A673 (cell line): ENCODE data around the gene RAP2C. TPM values are rescaled to one million over a fixed set of nuclear protein-coding genes. Genes with fewer than 3 reads are reported as not detected.

Experiments used
- BruUV-seq: library from RNA; stranded (reverse); fragments of 400-500 nt; replicated peaks from 2 replicates; lab custom pipeline; 2021; lab: Mats Ljungman, UMichigan
- CTCF ChIA-PET: fragments of 300-600 bp; sonication (Branson Sonifier 250); formaldehyde crosslinking; loops from one replicate; lab custom pipeline; 2022; ENCODE audit warnings: antibody characterized with exemption; lab: Charles Lee
- POLR2A ChIA-PET: fragments of 300-600 bp; sonication (Branson Sonifier 250); formaldehyde crosslinking; loops from one replicate; lab custom pipeline; 2022; ENCODE audit warnings: antibody characterized with exemption; ENCODE audit not compliant: low non-redundant PET; lab: Charles Lee
- DNase-seq: peaks from one replicate; pipeline ENCODE4 v3.0.0-alpha.2; 2015; ENCODE audit warnings: low spot score
- H3K27ac ChIP-seq: fragments of 200-600 bp; sonication (generic); 2 replicates; pipeline ENCODE4 v1.5.1; 2016; ENCODE audit warnings: mixed run types, low read depth, mild to moderate bottlenecking, mixed read lengths, antibody characterized with exemption, low read length; ENCODE audit not compliant: poor library complexity, severe bottlenecking
- H3K27me3 ChIP-seq: fragments of 200-600 bp; sonication (generic); replicated peaks from 2 replicates; pipeline ENCODE4 v1.6.1; 2017; ENCODE audit warnings: mixed run types, low read depth, mild to moderate bottlenecking, mixed read lengths, antibody characterized with exemption, low read length; ENCODE audit not compliant: insufficient read depth, poor library complexity
- H3K36me3 ChIP-seq: fragments of 200-600 bp; sonication (generic); 2 replicates; pipeline ENCODE4 v1.6.1; 2016; ENCODE audit warnings: mixed run types, mild to moderate bottlenecking, mixed read lengths, antibody characterized with exemption, low read length; ENCODE audit not compliant: insufficient read depth, poor library complexity, severe bottlenecking
- H3K4me1 ChIP-seq: fragments of 200-600 bp; sonication (generic); 2 replicates; pipeline ENCODE4 v1.6.1; 2017; ENCODE audit warnings: mixed run types, mild to moderate bottlenecking, mixed read lengths, antibody characterized with exemption, low read length; ENCODE audit not compliant: insufficient read depth, poor library complexity, severe bottlenecking
- H3K4me3 ChIP-seq: fragments of 200-600 bp; sonication (generic); 2 replicates; pipeline ENCODE4 v1.5.1; 2016; ENCODE audit warnings: low read depth, mixed run types, mild to moderate bottlenecking, mixed read lengths, low read length; ENCODE audit not compliant: poor library complexity, severe bottlenecking
- H3K9me3 ChIP-seq: fragments of 200-600 bp; sonication (generic); 2 replicates; pipeline ENCODE4 v1.6.1; 2016; ENCODE audit warnings: mixed run types, low read depth, mild to moderate bottlenecking, mixed read lengths, antibody characterized with exemption, low read length; ENCODE audit not compliant: poor library complexity, severe bottlenecking
- CTCF ChIP-seq: fragments of 300-800, 200-600 bp; sonication (generic); conservative IDR thresholded peaks from 2 replicates; pipeline ENCODE4 v1.5.1; 2017; ENCODE audit warnings: low read depth, mild to moderate bottlenecking, antibody characterized with exemption, low read length, moderate library complexity, mixed read lengths
- EZH2 ChIP-seq: fragments of 200-600 bp; sonication (generic); IDR thresholded peaks from 2 replicates; pipeline ENCODE4 v1.6.1; 2017; ENCODE audit warnings: borderline replicate concordance, low read depth, mild to moderate bottlenecking, mixed read lengths, antibody characterized with exemption, low read length; ENCODE audit not compliant: poor library complexity, severe bottlenecking
- intact Hi-C: fragments of 100-400 bp; cut with micrococcal nuclease; formaldehyde crosslinking; loops from one replicate; pipeline ENCODE4 v1.10.0; 2022; ENCODE audit not compliant: unreplicated experiment
- total RNA-seq: library from RNA; stranded (reverse); gene quantifications from 2 replicates; pipeline ENCODE4 v1.2.3, GENCODE V29; 2021

Gene RAP2C
- total RNA-seq, 1 experiment from 2014 or later: 21.4 TPM

GRCh38 chrX:132184871-132185270 lies 34.4 kb downstream of the RAP2C start:
- POLR2A ChIA-PET: no interaction called here
- no peak for DNase-seq
- TF ChIP-seq CTCF: no peak
- TF ChIP-seq EZH2: no peak
- intact Hi-C loops: no loop called here
- H3K27me3 ChIP-seq: no peaks in the 10 kb centered on the region
- H3K4me3 ChIP-seq: no peak overlapping the region
- no peaks in the 10 kb centered on the region for H3K36me3 ChIP-seq
- no peaks in the 10 kb centered on the region for H3K4me1 ChIP-seq
- no peaks in the 10 kb centered on the region for H3K9me3 ChIP-seq
- H3K27ac ChIP-seq: no peak overlapping the region
- BruUV-seq: no TSS peak
- CTCF ChIA-PET: no interaction called here

GRCh38 chrX:132181364-132181763 lies 37.9 kb downstream of the RAP2C start:
- POLR2A ChIA-PET: no interaction called here

GRCh38 chrX:132180929-132181328 lies 38.3 kb downstream of the RAP2C start:
- intact Hi-C loops: no loop called here
- Histone ChIP-seq H3K27ac (no peak overlapping the region), H3K36me3 (no peaks in the 10 kb centered on the region), H3K27me3 (no peaks in the 10 kb centered on the region), H3K4me1 (no peaks in the 10 kb centered on the region), H3K9me3 (no peaks in the 10 kb centered on the region), H3K4me3 (no peak overlapping the region)
- POLR2A ChIA-PET: no interaction called here
- CTCF ChIA-PET: no interaction called here
- BruUV-seq: no TSS peak
- no peak for TF ChIP-seq CTCF
- no peak for TF ChIP-seq EZH2
- no peak for DNase-seq

More at GRCh38 chrX:132181364-132181763, 37.9 kb downstream of the RAP2C start:
- H3K4me1 ChIP-seq: no peaks in the 10 kb centered on the region
- H3K4me3 ChIP-seq: no peak overlapping the region
- intact Hi-C loops: no loop called here
- TF ChIP-seq EZH2: no peak
- no peak for TF ChIP-seq CTCF
- H3K27ac ChIP-seq: no peak overlapping the region
- DNase-seq: peak; percentile 2
- CTCF ChIA-PET: no interaction called here
- no peaks in the 10 kb centered on the region for H3K9me3 ChIP-seq
- H3K36me3 ChIP-seq: no peaks in the 10 kb centered on the region
- H3K27me3 ChIP-seq: no peaks in the 10 kb centered on the region
- no TSS peak for BruUV-seq
